Loucy (cell line): ENCODE results near the gene MT2A.

Experiments used
- H2AFZ ChIP-seq: fragments of 200-600 bp; sonication (generic); 2 replicates; pipeline ENCODE4 v1.6.0; 2016; ENCODE audit warnings: antibody characterized with exemption, mild to moderate bottlenecking, low read length, moderate library complexity
- H3F3A ChIP-seq: fragments of 200-600 bp; 2 replicates; pipeline ENCODE4 v1.6.0; 2016; ENCODE audit warnings: antibody characterized with exemption, low read depth, mild to moderate bottlenecking
- H3K27me3 ChIP-seq: fragments of 200-600 bp; sonication (generic); 2 replicates; pipeline ENCODE4 v1.6.1; 2014; ENCODE audit warnings: low read length, mild to moderate bottlenecking; ENCODE audit not compliant: insufficient read depth, poor library complexity, severe bottlenecking
- H3K36me3 ChIP-seq: fragments of 200-600 bp; sonication (generic); 2 replicates; pipeline ENCODE4 v1.6.1; 2016; ENCODE audit warnings: low read length; ENCODE audit not compliant: insufficient read depth
- H3K4me1 ChIP-seq: fragments of 200-600 bp; sonication (generic); 2 replicates; pipeline ENCODE4 v1.5.1; 2014; ENCODE audit warnings: low read length, mild to moderate bottlenecking; ENCODE audit not compliant: insufficient read depth, poor library complexity, severe bottlenecking
- H3K4me2 ChIP-seq: fragments of 200-600 bp; sonication (generic); 2 replicates; pipeline ENCODE4 v1.6.0; 2014; ENCODE audit warnings: antibody characterized with exemption, low read length, low read depth, mild to moderate bottlenecking; ENCODE audit not compliant: poor library complexity, severe bottlenecking
- H3K4me3 ChIP-seq: fragments of 200-600 bp; sonication (generic); 2 replicates; pipeline ENCODE4 v1.5.1; 2014; ENCODE audit warnings: low read length, mild to moderate bottlenecking, mixed read lengths; ENCODE audit not compliant: poor library complexity, severe bottlenecking
- H3K79me2 ChIP-seq: fragments of 200-600 bp; sonication (generic); 2 replicates; pipeline ENCODE4 v1.6.1; 2014; ENCODE audit warnings: low read length; ENCODE audit not compliant: insufficient read depth
- H3K9ac ChIP-seq: fragments of 200-600 bp; sonication (generic); 2 replicates; pipeline ENCODE4 v1.6.0; 2014; ENCODE audit warnings: mild to moderate bottlenecking, low read depth, low read length, moderate library complexity; ENCODE audit not compliant: poor library complexity, severe bottlenecking
- H3K9me2 ChIP-seq: fragments of 200-600 bp; sonication (generic); replicated peaks from 2 replicates; pipeline ENCODE4 v1.6.1; 2016; ENCODE audit warnings: low read depth, low read length, mixed read lengths
- H3K9me3 ChIP-seq: fragments of 200-600 bp; sonication (generic); 2 replicates; pipeline ENCODE4 v1.6.1; 2014; ENCODE audit warnings: mild to moderate bottlenecking, antibody characterized with exemption, low read length, low read depth; ENCODE audit not compliant: insufficient read depth
- H4K20me1 ChIP-seq: fragments of 200-600 bp; sonication (generic); 2 replicates; pipeline ENCODE4 v1.6.0; 2014; ENCODE audit warnings: antibody characterized with exemption, low read length, mild to moderate bottlenecking; ENCODE audit not compliant: insufficient read depth, poor library complexity, severe bottlenecking
- EZH2phosphoT487 ChIP-seq: fragments of 200-600 bp; IDR thresholded peaks from 2 replicates; pipeline ENCODE4 v1.6.1; 2018; ENCODE audit warnings: antibody characterized with exemption, mild to moderate bottlenecking, moderate library complexity, borderline replicate concordance
- TF ChIP-seq, protein P1 (sequence below): fragments of 200-600 bp; sonication (generic); conservative IDR thresholded peaks from 2 replicates; pipeline ENCODE4 v1.5.1; 2014; ENCODE audit warnings: mild to moderate bottlenecking, antibody characterized with exemption, low read length

Gene MT2A

DNA sequence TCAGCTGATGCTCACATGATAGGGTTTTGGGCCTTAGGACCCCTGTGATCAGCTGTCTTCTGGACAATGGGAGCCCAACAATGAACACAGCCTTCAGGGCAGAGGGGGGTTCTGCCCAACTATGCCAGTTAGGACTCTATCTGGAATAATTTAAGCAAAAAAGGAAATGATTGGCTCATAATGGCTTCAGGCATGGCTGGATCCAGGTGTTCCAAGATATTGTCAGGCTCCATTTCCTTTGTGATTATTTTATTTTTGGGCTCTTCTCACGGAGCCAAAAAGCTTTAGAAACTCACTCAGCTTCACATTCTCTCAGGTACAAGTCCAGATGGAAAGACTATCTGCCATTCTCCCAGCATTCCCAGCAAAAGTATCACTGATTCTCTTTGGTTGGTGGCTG, 2.9 kb upstream of the MT2A start:
- peaks cover 15% of the 10 kb centered on the region for H3K4me1 ChIP-seq
- H4K20me1 ChIP-seq, result no peaks in the 10 kb centered on the region
- TF ChIP-seq EZH2phosphoT487, result no peak
- TF ChIP-seq, protein P1, sequence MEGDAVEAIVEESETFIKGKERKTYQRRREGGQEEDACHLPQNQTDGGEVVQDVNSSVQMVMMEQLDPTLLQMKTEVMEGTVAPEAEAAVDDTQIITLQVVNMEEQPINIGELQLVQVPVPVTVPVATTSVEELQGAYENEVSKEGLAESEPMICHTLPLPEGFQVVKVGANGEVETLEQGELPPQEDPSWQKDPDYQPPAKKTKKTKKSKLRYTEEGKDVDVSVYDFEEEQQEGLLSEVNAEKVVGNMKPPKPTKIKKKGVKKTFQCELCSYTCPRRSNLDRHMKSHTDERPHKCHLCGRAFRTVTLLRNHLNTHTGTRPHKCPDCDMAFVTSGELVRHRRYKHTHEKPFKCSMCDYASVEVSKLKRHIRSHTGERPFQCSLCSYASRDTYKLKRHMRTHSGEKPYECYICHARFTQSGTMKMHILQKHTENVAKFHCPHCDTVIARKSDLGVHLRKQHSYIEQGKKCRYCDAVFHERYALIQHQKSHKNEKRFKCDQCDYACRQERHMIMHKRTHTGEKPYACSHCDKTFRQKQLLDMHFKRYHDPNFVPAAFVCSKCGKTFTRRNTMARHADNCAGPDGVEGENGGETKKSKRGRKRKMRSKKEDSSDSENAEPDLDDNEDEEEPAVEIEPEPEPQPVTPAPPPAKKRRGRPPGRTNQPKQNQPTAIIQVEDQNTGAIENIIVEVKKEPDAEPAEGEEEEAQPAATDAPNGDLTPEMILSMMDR, result no peak

DNA sequence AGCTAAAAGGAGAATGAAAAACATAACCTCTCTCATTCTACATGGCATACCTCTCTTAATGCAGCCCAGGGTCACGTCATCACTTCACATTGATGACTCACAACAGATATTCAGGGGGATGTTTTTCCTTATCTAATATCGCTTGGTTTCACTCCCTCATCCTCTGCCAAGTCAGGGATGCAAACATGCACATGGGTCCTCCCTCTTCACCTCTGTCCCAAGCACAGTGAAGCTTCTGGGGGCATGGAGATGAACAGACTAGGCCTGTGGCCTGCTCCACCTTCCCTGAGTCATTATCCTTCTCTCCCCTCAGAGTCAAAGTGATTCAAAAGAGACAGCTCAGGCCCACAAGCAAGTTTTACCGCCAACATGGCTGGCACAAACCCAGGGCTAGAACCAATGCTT, 2.3 kb upstream of the MT2A start:
- H4K20me1 ChIP-seq, result no peaks in the 10 kb centered on the region
- no peak overlapping the region for H3K9ac ChIP-seq
- TF ChIP-seq, protein P1, result no peak
- TF ChIP-seq EZH2phosphoT487, result no peak
- H3K9me3 ChIP-seq, result no peaks in the 10 kb centered on the region
- no peaks in the 10 kb centered on the region for H3K27me3 ChIP-seq
- no peak overlapping the region for H2AFZ ChIP-seq
- H3K4me2 ChIP-seq, result no peak overlapping the region
- no peak overlapping the region for H3K4me3 ChIP-seq
- H3K4me1 ChIP-seq, result peaks cover 19% of the 10 kb centered on the region
- H3K79me2 ChIP-seq, result peaks cover 7% of the 10 kb centered on the region
- H3F3A ChIP-seq, result no peaks in the 10 kb centered on the region
- no peaks in the 10 kb centered on the region for H3K36me3 ChIP-seq
- H3K9me2 ChIP-seq, result no peaks in the 10 kb centered on the region

More for the DNA sequence above, 2.9 kb upstream of the MT2A start:
- no peaks in the 10 kb centered on the region for H3K9me2 ChIP-seq
- H3K4me3 ChIP-seq, result no peak overlapping the region
- no peak overlapping the region for H2AFZ ChIP-seq
- no peak overlapping the region for H3K4me2 ChIP-seq
- no peaks in the 10 kb centered on the region for H3K9me3 ChIP-seq
- no peak overlapping the region for H3K9ac ChIP-seq
- no peaks in the 10 kb centered on the region for H3K27me3 ChIP-seq
- H3K36me3 ChIP-seq, result no peaks in the 10 kb centered on the region
- H3F3A ChIP-seq, result no peaks in the 10 kb centered on the region
- peaks cover 7% of the 10 kb centered on the region for H3K79me2 ChIP-seq

DNA sequence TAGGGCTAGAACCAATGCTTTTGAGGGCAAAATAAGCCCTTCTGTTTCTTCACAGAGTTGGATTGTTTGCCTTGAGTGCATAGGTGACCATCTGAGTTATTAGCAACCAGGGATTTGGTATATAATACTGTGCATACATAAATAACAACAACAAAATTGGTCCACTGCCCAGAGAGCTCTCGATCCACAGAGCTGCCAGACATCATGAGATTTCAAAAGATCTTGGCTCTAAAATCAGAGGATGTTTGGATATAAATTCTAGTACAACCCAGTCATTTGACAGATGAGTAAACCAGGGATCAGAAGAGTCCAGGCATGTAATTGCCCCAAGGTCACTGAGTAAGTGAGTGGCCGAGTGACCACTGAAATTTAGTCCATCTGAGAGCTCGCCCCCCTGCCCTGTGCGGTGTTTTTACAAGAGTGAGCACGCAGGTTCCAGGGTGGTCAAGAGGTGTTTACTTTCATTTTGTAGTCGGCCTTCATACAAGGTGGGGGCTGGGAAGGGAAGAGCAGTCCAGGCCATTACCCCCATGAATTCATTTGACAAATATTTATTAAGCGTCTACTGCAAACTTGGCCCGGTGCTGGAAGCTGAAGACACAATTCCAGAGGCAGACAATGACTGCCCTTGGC, 1.8 kb upstream of the MT2A start:
- Histone ChIP-seq H3K4me3 (no peak overlapping the region), H2AFZ (no peak overlapping the region), H3K4me2 (no peak overlapping the region), H3K27me3 (no peaks in the 10 kb centered on the region), H3K79me2 (peaks cover 7% of the 10 kb centered on the region), H3F3A (no peaks in the 10 kb centered on the region), H3K9me3 (no peaks in the 10 kb centered on the region), H3K9me2 (no peaks in the 10 kb centered on the region), H3K4me1 (peaks cover 19% of the 10 kb centered on the region), H4K20me1 (no peaks in the 10 kb centered on the region), H3K36me3 (no peaks in the 10 kb centered on the region), H3K9ac (no peak overlapping the region)
- TF ChIP-seq, protein P1, result no peak
- TF ChIP-seq EZH2phosphoT487, result no peak
